HepG2 (cell line): ENCODE results near the gene BIK. TPM values are rescaled to one million over a fixed set of nuclear protein-coding genes. Genes with fewer than 3 reads are reported as not detected.

Experiments
- ATAC-seq: fragments of 200-7000 bp; cut with Tn5 transposase; 3 replicates; pipeline ENCODE4 v1.9.1; 2020; ENCODE audit warnings: mild to moderate bottlenecking, moderate library complexity
- BruUV-seq: library from RNA; stranded (reverse); fragments of 400-500 nt; replicated peaks from 2 replicates; lab custom pipeline; 2021; lab: Mats Ljungman, UMichigan
- CTCF ChIA-PET: fragments of 300-600 bp; formaldehyde crosslinking; extraction: SDS; loops from one replicate; lab custom pipeline; 2021; ENCODE audit warnings: low total read pairs, inconsistent platforms, low intra/inter-chr PET ratio; lab: Yijun Ruan, JAX
- POLR2A ChIA-PET: fragments of 350-600 bp; sonication (Branson Sonifier 250); formaldehyde crosslinking; loops from one replicate; lab custom pipeline; 2020; ENCODE audit warnings: antibody characterized with exemption, inconsistent platforms; lab: Yijun Ruan, JAX
- DNase-seq: peaks from one replicate; pipeline ENCODE4 v3.0.0-alpha.2; 2015; ENCODE audit warnings: low spot score
- FAIRE-seq: peaks from 3 replicates; lab custom pipeline; 2011; peaks lifted over from hg19 to GRCh38; lab: Jason Lieb, UNC
- H2AFZ ChIP-seq: one replicate; pipeline ENCODE4 v1.6.1; 2011; ENCODE audit warnings: low read length, inconsistent platforms
- H3K27ac ChIP-seq: fragments of 300-600 bp; 3 replicates; pipeline ENCODE4 v1.8.0; 2011; ENCODE audit warnings: mixed run types, mild to moderate bottlenecking, mixed read lengths, low read length, inconsistent platforms; ENCODE audit not compliant: insufficient read depth; ENCODE audit errors: extremely low read length
- H3K27me3 ChIP-seq, 2 experiments: fragments of 200-600 bp in 1 of 2; 2 replicates in 1 of 2; 3 replicates in 1 of 2; pipeline versions ENCODE4 v1.6.0 to v1.8.0; 2011; ENCODE audit warnings: low read length in 2 of 2, mild to moderate bottlenecking in 2 of 2, moderate library complexity in 2 of 2, inconsistent platforms in 1 of 2; ENCODE audit not compliant: insufficient read depth in 2 of 2, control insufficient read depth in 1 of 2
- H3K36me3 ChIP-seq, 2 experiments: fragments of 200-600 bp in 1 of 2; replicated peaks in 1 of 2; 2 replicates in 1 of 2; 3 replicates in 1 of 2; pipeline versions ENCODE4 v1.5.1 to v1.8.0; 2011; ENCODE audit warnings: low read length in 2 of 2, inconsistent platforms in 1 of 2; ENCODE audit not compliant: insufficient read depth in 2 of 2, control insufficient read depth in 1 of 2
- H3K4me1 ChIP-seq: 2 replicates; pipeline ENCODE4 v1.5.1; 2012; ENCODE audit warnings: low read length, inconsistent platforms; ENCODE audit not compliant: insufficient read depth
- H3K4me2 ChIP-seq: 2 replicates; pipeline ENCODE4 v1.6.0; 2011; ENCODE audit warnings: low read depth, low read length, inconsistent platforms
- H3K4me3 ChIP-seq, 3 experiments: fragments of 200-600 bp in 1 of 3; sonication (generic), shearing (Covaris generic) in 1 of 3; replicated peaks in 1 of 3; 2 replicates each; pipeline ENCODE4 v1.5.1; 2011 to 2016; ENCODE audit warnings: low read length in 3 of 3, inconsistent platforms in 2 of 3, low read depth in 2 of 3, mild to moderate bottlenecking in 2 of 3, control low read depth in 1 of 3, mixed read lengths in 1 of 3; ENCODE audit not compliant: insufficient read depth in 1 of 3
- H3K79me2 ChIP-seq: one replicate; pipeline ENCODE4 v1.6.1; 2011; ENCODE audit warnings: low read length, inconsistent platforms; ENCODE audit not compliant: insufficient read depth
- H3K9ac ChIP-seq: 2 replicates; pipeline ENCODE4 v1.6.0; 2011; ENCODE audit warnings: mild to moderate bottlenecking, low read depth, low read length, inconsistent platforms; ENCODE audit not compliant: insufficient read depth
- H3K9me3 ChIP-seq: 2 replicates; pipeline ENCODE4 v1.5.1; 2012; ENCODE audit warnings: mild to moderate bottlenecking, low read length
- H4K20me1 ChIP-seq: 2 replicates; pipeline ENCODE4 v1.6.0; 2011; ENCODE audit warnings: inconsistent platforms, mild to moderate bottlenecking, low read length, moderate library complexity; ENCODE audit not compliant: insufficient read depth
- HNF1B ChIP-seq: sonication (generic); formaldehyde crosslinking; IDR thresholded peaks from 2 replicates; pipeline ENCODE4 v1.5.1; 2020; ENCODE audit warnings: mild to moderate bottlenecking, moderate library complexity, missing genetic modification reagents
- ZNF512B ChIP-seq: sonication (generic); formaldehyde crosslinking; IDR thresholded peaks from 2 replicates; pipeline ENCODE4 v1.5.1; 2020; ENCODE audit warnings: missing genetic modification reagents, mild to moderate bottlenecking, borderline replicate concordance
- WGBS: methylation state at CpG from one replicate; pipeline ENCODE4 v1.1.6; 2017; ENCODE audit warnings: low lambda C conversion rate; 5-methylcytosine and 5-hydroxymethylcytosine counted together
- in situ Hi-C: cut with HindIII; loops from 2 replicates; pipeline ENCODE4 v1.10.0; 2017; ENCODE audit warnings: low pct_unique_long_range_greater_than_20kb; ENCODE audit not compliant: extremely low pct_ligation_motif_present
- intact Hi-C: fragments of 100-400 bp; cut with micrococcal nuclease; formaldehyde crosslinking; loops from one replicate; pipeline ENCODE4 v1.10.0; 2022; ENCODE audit not compliant: unreplicated experiment
- polyA plus RNA-seq, 8 experiments: library from polyadenylated mRNA; depleted of rRNA in 3 of 8; stranded (reverse) in 7 of 8; unstranded in 1 of 8; fragments of >200 nt; fragmentation: Illumina TruSeq in 4 of 8; extraction: Trizol in 4 of 8; gene quantifications; 2 replicates each; pipeline versions ENCODE4 v1.2.1 to v1.2.3, GENCODE V29; 2011 to 2016; ENCODE audit warnings: low read depth in 4 of 8, missing spikeins in 1 of 8, mixed read lengths in 1 of 8; ENCODE audit not compliant: insufficient read depth in 1 of 8
- total RNA-seq, 5 experiments: library from RNA; depleted of rRNA; stranded (reverse); fragments of >200 nt; fragmentation: Illumina TruSeq; extraction: Trizol; gene quantifications; 2 replicates each; pipeline ENCODE4 v1.2.3, GENCODE V29; 2016; ENCODE audit warnings: low read depth in 1 of 5

The BIK gene
- total and polyA plus RNA-seq, 2 of the 13 experiments (the other 11 are each of a cell fraction or from before 2014, with no cell fraction given) = 0.54 to 0.80 TPM

- H3K4me3 ChIP-seq = no peak overlapping the region
- in situ Hi-C loops = no loop called here
- H3K79me2 ChIP-seq = no peaks in the 10 kb centered on the region
- H2AFZ ChIP-seq = no peak overlapping the region
- FAIRE-seq = no peak
- no peaks in the 10 kb centered on the region for H3K27me3 ChIP-seq
- TF ChIP-seq ZNF512B (CRISPR knock-in tag) (no peak), HNF1B (CRISPR knock-in tag) (no peak)
- no TSS peak for BruUV-seq
- peaks cover 10% of the 10 kb centered on the region for H3K9me3 ChIP-seq
- no peak overlapping the region for H3K27ac ChIP-seq
- DNase-seq = no peak
- 64% methylated on average over 2 of the region's 7 CpGs for WGBS
- POLR2A ChIA-PET = interaction anchor here (1.2 kb wide), 1 partner anchor 11 kb away, joined by 3 read pairs; no protein-coding TSS in a partner anchor
- no peak for ATAC-seq
- peak overlapping the region; percentile 16 for H3K4me2 ChIP-seq
- intact Hi-C loops = no loop called here
- no peaks in the 10 kb centered on the region for H3K36me3 ChIP-seq
- H3K9ac ChIP-seq = no peak overlapping the region
- H3K4me1 ChIP-seq = peaks cover 50% of the 10 kb centered on the region
- no peaks in the 10 kb centered on the region for H4K20me1 ChIP-seq
- CTCF ChIA-PET = no interaction called here
These were observed 9.2 kb upstream of the BIK start for GRCh38 chr22:43101306-43101705.
